SU-DHL-6 (cell line): ENCODE data around the gene RGS4.

Source experiments
- H2AFZ ChIP-seq: fragments of 200-600 bp; sonication (generic); 2 replicates; pipeline ENCODE4 v1.6.1; 2014; ENCODE audit warnings: low read depth, mild to moderate bottlenecking, moderate library complexity, mixed read lengths, antibody characterized with exemption, low read length; ENCODE audit not compliant: severe bottlenecking
- H3F3A ChIP-seq: fragments of 200-600 bp; shearing (Covaris generic); 2 replicates; pipeline ENCODE4 v1.6.0; 2016; ENCODE audit warnings: antibody characterized with exemption, mild to moderate bottlenecking; ENCODE audit not compliant: insufficient read depth
- H3K27ac ChIP-seq: fragments of 200-600 bp; sonication (generic); 2 replicates; pipeline ENCODE4 v1.5.1; 2016; ENCODE audit warnings: low read depth, mild to moderate bottlenecking, low read length, moderate library complexity, mixed read lengths
- H3K27me3 ChIP-seq: fragments of 200-600 bp; sonication (generic), shearing (Covaris generic); 2 replicates; pipeline ENCODE4 v1.6.0; 2014; ENCODE audit warnings: mild to moderate bottlenecking, low read length
- H3K36me3 ChIP-seq: fragments of 200-600 bp; sonication (generic); 2 replicates; pipeline ENCODE4 v1.6.1; 2014; ENCODE audit warnings: mild to moderate bottlenecking, low read length, mixed read lengths
- H3K4me2 ChIP-seq: fragments of 300-600, 200-600 bp; shearing (Covaris generic), sonication (generic); 2 replicates; pipeline ENCODE4 v1.6.0; 2014; ENCODE audit warnings: low read length, low read depth, mild to moderate bottlenecking; ENCODE audit not compliant: poor library complexity, severe bottlenecking
- H3K4me3 ChIP-seq: fragments of 200-600 bp; sonication (generic); 2 replicates; pipeline ENCODE4 v1.5.1; 2014; ENCODE audit warnings: antibody characterized with exemption, low read length, mild to moderate bottlenecking, mixed read lengths; ENCODE audit not compliant: insufficient read depth, poor library complexity, severe bottlenecking
- H3K79me2 ChIP-seq: fragments of 200-600 bp; sonication (generic); 2 replicates; pipeline ENCODE4 v1.6.1; 2014; ENCODE audit warnings: mild to moderate bottlenecking, low read length, moderate library complexity; ENCODE audit not compliant: insufficient read depth
- H3K9ac ChIP-seq: fragments of 200-600 bp; sonication (generic); 2 replicates; pipeline ENCODE4 v1.7.0; 2014; ENCODE audit warnings: mild to moderate bottlenecking, low read length
- H3K9me2 ChIP-seq: fragments of 200-600 bp; sonication (generic); replicated peaks from 2 replicates; pipeline ENCODE4 v1.6.1; 2014; ENCODE audit warnings: low read length; ENCODE audit not compliant: insufficient read depth
- H3K9me3 ChIP-seq: fragments of 200-600 bp; sonication (generic); 2 replicates; pipeline ENCODE4 v1.6.1; 2014; ENCODE audit warnings: low read length, mixed read lengths; ENCODE audit not compliant: insufficient read depth
- H4K20me1 ChIP-seq: fragments of 200-600 bp; sonication (generic); 2 replicates; pipeline ENCODE4 v1.6.1; 2014; ENCODE audit warnings: low read depth, mild to moderate bottlenecking, antibody characterized with exemption, low read length, moderate library complexity, mixed read lengths
- CTCF ChIP-seq: fragments of 200-600 bp; sonication (generic); IDR thresholded peaks from one replicate; pipeline ENCODE4 v1.5.1; 2017; ENCODE audit warnings: antibody characterized with exemption, mild to moderate bottlenecking, low read length, moderate library complexity; ENCODE audit not compliant: insufficient read depth, poor library complexity, severe bottlenecking
- EZH2phosphoT487 ChIP-seq: fragments of 200-600 bp; sonication (generic), shearing (Covaris generic); conservative IDR thresholded peaks from 2 replicates; pipeline ENCODE4 v1.6.1; 2018; ENCODE audit warnings: mild to moderate bottlenecking, antibody characterized with exemption, low read length, moderate library complexity, mixed read lengths

The RGS4 gene

GRCh38 chr1:163069655-163070277 is 605 bp downstream of the RGS4 start:
- Histone ChIP-seq H3F3A (no peaks in the 10 kb centered on the region), H3K4me2 (no peak overlapping the region), H2AFZ (no peak overlapping the region), H3K27ac (no peak overlapping the region), H3K9ac (no peak overlapping the region), H3K36me3 (no peaks in the 10 kb centered on the region), H3K9me2 (no peaks in the 10 kb centered on the region), H3K27me3 (no peaks in the 10 kb centered on the region), H3K79me2 (no peaks in the 10 kb centered on the region), H3K4me3 (no peak overlapping the region), H3K9me3 (no peaks in the 10 kb centered on the region), H4K20me1 (no peaks in the 10 kb centered on the region)
- TF ChIP-seq EZH2phosphoT487 (no peak), CTCF (no peak)

DNA sequence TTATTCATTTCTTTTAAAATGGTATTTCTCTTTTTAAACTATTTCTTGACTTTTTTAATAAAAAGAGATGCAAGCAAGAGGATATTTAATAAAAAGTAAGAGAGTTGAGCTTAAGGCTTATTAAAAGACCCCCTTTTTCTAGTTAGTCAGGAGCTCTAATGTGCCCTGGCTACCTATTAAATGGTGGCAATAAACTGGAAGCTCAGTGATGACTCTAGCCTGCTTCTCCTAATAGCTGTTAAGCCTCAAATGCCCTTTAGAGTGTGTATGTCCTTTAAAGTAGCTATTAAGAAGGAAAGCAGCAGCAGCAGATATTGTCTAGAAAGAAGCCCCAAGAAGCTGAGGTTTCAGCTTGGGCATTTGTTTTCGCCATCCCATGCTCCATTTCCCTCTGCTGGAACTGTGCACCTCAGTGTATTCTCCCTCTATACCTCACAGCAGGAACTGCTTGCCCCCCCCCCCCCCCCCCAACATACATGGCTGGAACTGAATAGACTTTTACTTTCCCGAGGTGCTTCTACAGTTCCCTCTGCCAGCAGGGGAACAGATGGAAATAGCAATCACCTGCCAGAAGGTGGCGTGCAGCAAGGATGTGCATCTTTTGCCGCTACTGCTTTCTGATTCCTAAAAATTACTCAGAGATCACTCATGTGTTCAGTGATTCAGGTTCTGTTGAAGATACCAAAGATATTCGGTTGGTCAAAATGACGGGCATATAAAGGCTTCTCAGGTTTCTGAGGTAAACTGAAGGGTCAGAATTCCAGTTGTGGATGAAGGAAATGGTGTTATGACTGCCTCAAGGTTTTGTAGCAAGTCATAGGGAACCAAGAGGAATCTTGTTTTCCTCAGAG is 2.5 kb downstream of the RGS4 start:
- Histone ChIP-seq H2AFZ (no peak overlapping the region), H3K9me2 (no peaks in the 10 kb centered on the region), H3K4me2 (no peak overlapping the region), H3K27ac (no peak overlapping the region), H3F3A (no peaks in the 10 kb centered on the region), H3K9me3 (no peaks in the 10 kb centered on the region), H3K27me3 (no peaks in the 10 kb centered on the region), H3K36me3 (no peaks in the 10 kb centered on the region), H3K4me3 (no peak overlapping the region), H3K79me2 (no peaks in the 10 kb centered on the region), H3K9ac (no peak overlapping the region), H4K20me1 (no peaks in the 10 kb centered on the region)
- TF ChIP-seq EZH2phosphoT487 (no peak), CTCF (peak; percentile 53)

- Histone ChIP-seq H2AFZ (no peak overlapping the region), H3K4me2 (no peak overlapping the region), H4K20me1 (no peaks in the 10 kb centered on the region), H3K27ac (no peak overlapping the region), H3K27me3 (no peaks in the 10 kb centered on the region), H3K36me3 (no peaks in the 10 kb centered on the region), H3K79me2 (no peaks in the 10 kb centered on the region), H3K9me3 (no peaks in the 10 kb centered on the region), H3K9me2 (no peaks in the 10 kb centered on the region), H3K9ac (no peak overlapping the region), H3F3A (no peaks in the 10 kb centered on the region), H3K4me3 (no peak overlapping the region)
- TF ChIP-seq CTCF = no peak
- TF ChIP-seq EZH2phosphoT487 = no peak
Observed at GRCh38 chr1:163072658-163073057, 3.5 kb downstream of the RGS4 start.
